Trophoblast cell (in vitro differentiated cells and primary cell): ENCODE results near the gene FGFR2.

Source experiments
- DNase-seq, 2 donors: peaks; one replicate each; pipeline ENCODE4 v3.0.0-alpha.2; 2016
- H2AFZ ChIP-seq: 2 replicates; pipeline ENCODE4 v1.6.1; 2013; ENCODE audit warnings: low read length, moderate library complexity, mild to moderate bottlenecking; ENCODE audit not compliant: insufficient read depth, poor library complexity
- H2AK5ac ChIP-seq: 2 replicates; pipeline ENCODE4 v1.6.1; 2013; ENCODE audit warnings: mild to moderate bottlenecking, low read length
- H2BK120ac ChIP-seq: 2 replicates; pipeline ENCODE4 v1.6.1; 2013; ENCODE audit warnings: low read length, mild to moderate bottlenecking, moderate library complexity; ENCODE audit not compliant: insufficient read depth, poor library complexity
- H2BK12ac ChIP-seq: 2 replicates; pipeline ENCODE4 v1.6.1; 2013; ENCODE audit warnings: mild to moderate bottlenecking, low read length, moderate library complexity
- H2BK5ac ChIP-seq: 2 replicates; pipeline ENCODE4 v1.6.1; 2013; ENCODE audit warnings: low read length, low read depth, moderate library complexity, mild to moderate bottlenecking; ENCODE audit not compliant: poor library complexity
- H3K14ac ChIP-seq: 2 replicates; pipeline ENCODE4 v1.6.1; 2013; ENCODE audit warnings: mild to moderate bottlenecking, low read length
- H3K18ac ChIP-seq: 2 replicates; pipeline ENCODE4 v1.6.1; 2013; ENCODE audit warnings: mild to moderate bottlenecking, low read length
- H3K23ac ChIP-seq: 2 replicates; pipeline ENCODE4 v1.6.1; 2013; ENCODE audit warnings: low read length
- H3K27ac ChIP-seq: 2 replicates; pipeline ENCODE4 v1.5.1; 2013; ENCODE audit warnings: low read depth, mild to moderate bottlenecking, inconsistent platforms, low read length, moderate library complexity
- H3K27me3 ChIP-seq: 2 replicates; pipeline ENCODE4 v1.6.1; 2013; ENCODE audit warnings: inconsistent platforms, mild to moderate bottlenecking, low read length, moderate library complexity; ENCODE audit not compliant: insufficient read depth
- H3K36me3 ChIP-seq, 2 experiments: 1 replicate in 1 of 2; 2 replicates in 1 of 2; pipeline ENCODE4 v1.6.1; 2013; ENCODE audit warnings: low read length in 2 of 2, mild to moderate bottlenecking in 2 of 2, moderate library complexity in 1 of 2; ENCODE audit not compliant: insufficient read depth in 2 of 2, control insufficient read depth in 1 of 2
- H3K4ac ChIP-seq: 2 replicates; pipeline ENCODE4 v1.6.1; 2013; ENCODE audit warnings: low read depth, mild to moderate bottlenecking, low read length, moderate library complexity
- H3K4me1 ChIP-seq, 2 experiments: 1 replicate in 1 of 2; 2 replicates in 1 of 2; pipeline ENCODE4 v1.6.1; 2013; ENCODE audit warnings: low read length in 2 of 2, mild to moderate bottlenecking in 2 of 2, moderate library complexity in 1 of 2; ENCODE audit not compliant: insufficient read depth in 2 of 2, control insufficient read depth in 1 of 2
- H3K4me2 ChIP-seq: 2 replicates; pipeline ENCODE4 v1.6.1; 2013; ENCODE audit warnings: inconsistent platforms, mild to moderate bottlenecking, low read length, moderate library complexity
- H3K4me3 ChIP-seq: 2 replicates; pipeline ENCODE4 v1.5.1; 2013; ENCODE audit warnings: mild to moderate bottlenecking, low read depth, low read length, inconsistent platforms
- H3K79me1 ChIP-seq: one replicate; pipeline ENCODE4 v1.6.1; 2013; ENCODE audit warnings: low read length
- H3K79me2 ChIP-seq: 2 replicates; pipeline ENCODE4 v1.6.1; 2013; ENCODE audit warnings: low read length, mild to moderate bottlenecking; ENCODE audit not compliant: control insufficient read depth, insufficient read depth, poor library complexity
- H3K9ac ChIP-seq: 2 replicates; pipeline ENCODE4 v1.6.1; 2013; ENCODE audit warnings: mild to moderate bottlenecking, low read length
- H3K9me3 ChIP-seq: 2 replicates; pipeline ENCODE4 v1.6.1; 2013; ENCODE audit warnings: low read depth, mild to moderate bottlenecking, control low read depth, inconsistent platforms, low read length; ENCODE audit not compliant: insufficient read depth
- H4K12ac ChIP-seq: 2 replicates; pipeline ENCODE4 v1.6.1; 2013; ENCODE audit warnings: low read depth, mild to moderate bottlenecking, low read length, moderate library complexity
- H4K8ac ChIP-seq: 2 replicates; pipeline ENCODE4 v1.6.1; 2013; ENCODE audit warnings: low read depth, mild to moderate bottlenecking, low read length, moderate library complexity
- H4K91ac ChIP-seq: one replicate; pipeline ENCODE4 v1.6.1; 2013; ENCODE audit warnings: low read depth, mild to moderate bottlenecking, low read length, moderate library complexity
- WGBS: extraction: QIAGEN DNeasy Blood & Tissue Kit; methylation state at CpG from one replicate; pipeline ENCODE4 v1.1.7; 2013; ENCODE audit warnings: missing lambda C conversion rate; ENCODE audit not compliant: insufficient read length, insufficient coverage; ENCODE audit errors: extremely low coverage; 5-methylcytosine and 5-hydroxymethylcytosine counted together

FGFR2 gene

GRCh38 chr10:121640266-121640665 lies 42.0 kb upstream of the FGFR2 start:
- H3K14ac ChIP-seq = no peak overlapping the region
- H4K91ac ChIP-seq = no peak overlapping the region
- no peak for DNase-seq
- no peak overlapping the region for H3K4me3 ChIP-seq
- no peak overlapping the region for H2BK120ac ChIP-seq
- no peak overlapping the region for H2BK12ac ChIP-seq
- H3K18ac ChIP-seq = no peak overlapping the region
- H3K79me2 ChIP-seq = no peaks in the 10 kb centered on the region
- H2BK5ac ChIP-seq = no peak overlapping the region
- no peak overlapping the region for H4K12ac ChIP-seq
- no peak overlapping the region for H3K4ac ChIP-seq
- H4K8ac ChIP-seq = no peak overlapping the region
- H3K36me3 ChIP-seq = no peaks in the 10 kb centered on the region
- H2AFZ ChIP-seq = no peak overlapping the region
- no peaks in the 10 kb centered on the region for H3K79me1 ChIP-seq
- H3K27ac ChIP-seq = no peak overlapping the region
- peaks cover 6 to 10% of the 10 kb centered on the region in 2 experiments for H3K4me1 ChIP-seq
- H2AK5ac ChIP-seq = no peak overlapping the region
- H3K23ac ChIP-seq = no peak overlapping the region
- H3K9ac ChIP-seq = no peak overlapping the region
- no peak overlapping the region for H3K4me2 ChIP-seq
- no peaks in the 10 kb centered on the region for H3K27me3 ChIP-seq
- no CpG with 5 or more reads among the region's 3 CpGs for WGBS
- no peaks in the 10 kb centered on the region for H3K9me3 ChIP-seq

GRCh38 chr10:121639416-121639815 lies 41.2 kb upstream of the FGFR2 start:
- Histone ChIP-seq H3K79me1 (no peaks in the 10 kb centered on the region), H3K4ac (no peak overlapping the region), H4K91ac (no peak overlapping the region), H3K36me3 (no peaks in the 10 kb centered on the region), H3K27ac (no peak overlapping the region), H3K18ac (no peak overlapping the region), H3K27me3 (no peaks in the 10 kb centered on the region), H3K9ac (no peak overlapping the region), H2AK5ac (no peak overlapping the region), H4K12ac (no peak overlapping the region), H2BK12ac (no peak overlapping the region), H3K4me1 (peaks cover 2% of the 10 kb centered on the region in 2 experiments), H3K14ac (no peak overlapping the region), H2BK120ac (no peak overlapping the region), H3K4me3 (no peak overlapping the region), H3K79me2 (no peaks in the 10 kb centered on the region), H3K4me2 (no peak overlapping the region), H3K9me3 (no peaks in the 10 kb centered on the region), H4K8ac (no peak overlapping the region), H3K23ac (no peak overlapping the region), H2BK5ac (no peak overlapping the region), H2AFZ (no peak overlapping the region)
- peak; percentile 90 to 97 for DNase-seq

- no CpG with 5 or more reads among the region's 1 CpG for WGBS
- no peaks in the 10 kb centered on the region for H3K36me3 ChIP-seq
These were observed 39.2 kb upstream of the FGFR2 start for GRCh38 chr10:121637437-121637836.

GRCh38 chr10:121633056-121633455 lies 34.8 kb upstream of the FGFR2 start:
- DNase-seq = no peak
- no peak overlapping the region for H3K4me3 ChIP-seq
- H3K4me1 ChIP-seq = peaks cover 4 to 5% of the 10 kb centered on the region in 2 experiments
- H2BK5ac ChIP-seq = peak overlapping the region; percentile 24
- no peak overlapping the region for H3K4ac ChIP-seq
- no CpG with 5 or more reads among the region's 5 CpGs for WGBS
- no peaks in the 10 kb centered on the region for H3K27me3 ChIP-seq
- no peak overlapping the region for H2BK12ac ChIP-seq
- H2BK120ac ChIP-seq = no peak overlapping the region
- no peak overlapping the region for H3K27ac ChIP-seq
- no peak overlapping the region for H3K23ac ChIP-seq
- H3K36me3 ChIP-seq = no peaks in the 10 kb centered on the region
- no peak overlapping the region for H4K12ac ChIP-seq
- H2AFZ ChIP-seq = no peak overlapping the region
- H3K14ac ChIP-seq = no peak overlapping the region
- H3K79me1 ChIP-seq = no peaks in the 10 kb centered on the region
- no peak overlapping the region for H3K4me2 ChIP-seq
- no peak overlapping the region for H3K18ac ChIP-seq
- H3K9me3 ChIP-seq = no peaks in the 10 kb centered on the region
- H4K8ac ChIP-seq = no peak overlapping the region
- no peaks in the 10 kb centered on the region for H3K79me2 ChIP-seq
- no peak overlapping the region for H4K91ac ChIP-seq
- no peak overlapping the region for H2AK5ac ChIP-seq
- H3K9ac ChIP-seq = no peak overlapping the region

More at GRCh38 chr10:121637437-121637836, 39.2 kb upstream of the FGFR2 start:
- H3K4me1 ChIP-seq = peaks cover 4 to 5% of the 10 kb centered on the region in 2 experiments
- H3K27me3 ChIP-seq = no peaks in the 10 kb centered on the region
- no peak overlapping the region for H2BK120ac ChIP-seq
- H3K18ac ChIP-seq = no peak overlapping the region
- H3K79me2 ChIP-seq = no peaks in the 10 kb centered on the region
- H2AFZ ChIP-seq = no peak overlapping the region
- H2BK5ac ChIP-seq = no peak overlapping the region
- no peak overlapping the region for H3K9ac ChIP-seq
- no peak overlapping the region for H4K8ac ChIP-seq
- no peak overlapping the region for H3K4me2 ChIP-seq
- H2AK5ac ChIP-seq = no peak overlapping the region
- H4K12ac ChIP-seq = no peak overlapping the region
- no peaks in the 10 kb centered on the region for H3K79me1 ChIP-seq
- no peak overlapping the region for H3K4ac ChIP-seq
- no peak for DNase-seq
- no peak overlapping the region for H3K4me3 ChIP-seq
- no peak overlapping the region for H2BK12ac ChIP-seq
- H3K9me3 ChIP-seq = no peaks in the 10 kb centered on the region
- H3K14ac ChIP-seq = no peak overlapping the region
- no peak overlapping the region for H3K27ac ChIP-seq
- no peak overlapping the region for H4K91ac ChIP-seq
- H3K23ac ChIP-seq = no peak overlapping the region
